GM12878 (cell line): ENCODE data around the gene PPM1A.

ENCODE experiments used
- CTCF ChIP-seq, 3 experiments: IDR thresholded peaks in 2 of 3; conservative IDR thresholded peaks in 1 of 3; 2 replicates each; pipeline ENCODE4 v1.5.1; 2011; ENCODE audit warnings: low read depth in 3 of 3, low read length in 3 of 3, mild to moderate bottlenecking in 3 of 3, control low read depth in 2 of 3, moderate library complexity in 2 of 3, inconsistent platforms in 1 of 3, mixed read lengths in 1 of 3; ENCODE audit not compliant: control insufficient read depth in 2 of 3, insufficient read depth in 1 of 3; ENCODE audit errors: extremely low read depth in 1 of 3
- DPF2 ChIP-seq: fragments of 450-650 bp; IDR thresholded peaks from 2 replicates; pipeline ENCODE4 v1.6.1; 2017; ENCODE audit warnings: mild to moderate bottlenecking
- ELK1 ChIP-seq: IDR thresholded peaks from 2 replicates; pipeline ENCODE4 v1.6.1; 2012; ENCODE audit warnings: low read depth, low read length, improper control_type of control experiment
- EP300 ChIP-seq, 2 experiments: fragments of 150-350 bp in 1 of 2; IDR thresholded peaks; 2 replicates each; pipeline ENCODE4 v1.6.1; 2011 to 2012; ENCODE audit warnings: low read depth in 2 of 2, low read length in 2 of 2, borderline replicate concordance in 1 of 2, improper control_type of control experiment in 1 of 2, inconsistent platforms in 1 of 2; ENCODE audit not compliant: control insufficient read depth in 1 of 2
- ESRRA ChIP-seq: IDR thresholded peaks from 2 replicates; pipeline ENCODE4 v1.6.1; 2012; ENCODE audit warnings: mild to moderate bottlenecking, low read length, improper control_type of control experiment
- JUND ChIP-seq: IDR thresholded peaks from 2 replicates; pipeline ENCODE4 v1.6.1; 2012; ENCODE audit warnings: low read depth, mild to moderate bottlenecking, low read length, improper control_type of control experiment, moderate library complexity
- LARP7 ChIP-seq: fragments of 450-650 bp; IDR thresholded peaks from 2 replicates; pipeline ENCODE4 v1.6.1; 2017; ENCODE audit warnings: mild to moderate bottlenecking
- PAX5 ChIP-seq: IDR thresholded peaks from 2 replicates; pipeline ENCODE4 v1.6.1; 2011; ENCODE audit warnings: low read depth, low read length, borderline replicate concordance
- PAX8 ChIP-seq: fragments of 450-650 bp; IDR thresholded peaks from 2 replicates; pipeline ENCODE4 v1.6.1; 2017; ENCODE audit warnings: mild to moderate bottlenecking, moderate library complexity
- POLR2A ChIP-seq: IDR thresholded peaks from 2 replicates; pipeline ENCODE4 v1.6.1; 2011; ENCODE audit warnings: low read depth, mild to moderate bottlenecking, low read length
- POLR2AphosphoS5 ChIP-seq: IDR thresholded peaks from 2 replicates; pipeline ENCODE4 v1.6.1; 2011; ENCODE audit warnings: mild to moderate bottlenecking, low read length, inconsistent platforms
- REST ChIP-seq: IDR thresholded peaks from 2 replicates; pipeline ENCODE4 v1.6.1; 2012; ENCODE audit warnings: mild to moderate bottlenecking, low read depth, low read length
- ZSCAN29 ChIP-seq: fragments of 450-650 bp; IDR thresholded peaks from 2 replicates; pipeline ENCODE4 v1.6.1; 2017; ENCODE audit warnings: mild to moderate bottlenecking, moderate library complexity
- ZZZ3 ChIP-seq: IDR thresholded peaks from 2 replicates; pipeline ENCODE4 v1.6.1; 2011; ENCODE audit warnings: low read depth; ENCODE audit not compliant: control insufficient read depth, insufficient read length

GRCh38 chr14:60275932-60276331 is 26.9 kb downstream of the PPM1A start:
- TF ChIP-seq JUND = no peak
- no peak for TF ChIP-seq LARP7
- TF ChIP-seq POLR2A = no peak
- no peak for TF ChIP-seq PAX5
- TF ChIP-seq EP300 (IDR thresholded peaks at IDR 0.05; ENCODE audit: borderline replicate concordance in 1 of 2, control insufficient read depth in 1 of 2, low read depth in 2 of 2, low read length in 2 of 2) = no peak
- TF ChIP-seq ESRRA = no peak
- TF ChIP-seq ELK1 = no peak
- TF ChIP-seq POLR2AphosphoS5 = no peak
- no peak for TF ChIP-seq ZZZ3
- TF ChIP-seq REST = no peak
- TF ChIP-seq DPF2 = no peak
- TF ChIP-seq PAX8 = no peak
- TF ChIP-seq CTCF (IDR thresholded peaks at IDR 0.05 in 2 of 3, conservative IDR thresholded peaks at IDR 0.05 in 1 of 3; ENCODE audit: control insufficient read depth in 2 of 3, extremely low read depth in 1 of 3, insufficient read depth in 1 of 3, low read depth in 3 of 3, low read length in 3 of 3) = no peak
- TF ChIP-seq ZSCAN29 = no peak
